ENCODE measurements around the gene ALMS1.

DNA sequence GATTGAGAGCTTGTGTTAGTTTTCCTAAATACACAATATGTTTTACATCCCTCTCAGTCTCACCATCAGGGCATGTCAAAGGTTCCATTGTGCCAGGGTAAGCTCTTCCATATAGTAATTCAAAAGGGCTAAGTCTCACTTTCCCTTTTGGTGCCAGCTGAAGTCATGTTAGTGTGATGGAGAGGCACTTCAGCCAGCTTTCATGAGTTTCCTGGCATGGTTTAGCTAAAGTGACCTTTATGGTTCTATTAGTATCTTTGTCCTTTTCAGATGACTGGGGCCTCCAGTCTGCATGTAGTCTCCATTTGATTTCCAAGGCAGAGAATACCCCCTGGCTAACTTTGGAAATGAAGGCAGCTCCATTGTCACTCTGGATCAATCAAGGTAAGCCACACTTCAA, 229.4 kb downstream of the ALMS1 start:
- TF ChIP-seq, protein P1, sequence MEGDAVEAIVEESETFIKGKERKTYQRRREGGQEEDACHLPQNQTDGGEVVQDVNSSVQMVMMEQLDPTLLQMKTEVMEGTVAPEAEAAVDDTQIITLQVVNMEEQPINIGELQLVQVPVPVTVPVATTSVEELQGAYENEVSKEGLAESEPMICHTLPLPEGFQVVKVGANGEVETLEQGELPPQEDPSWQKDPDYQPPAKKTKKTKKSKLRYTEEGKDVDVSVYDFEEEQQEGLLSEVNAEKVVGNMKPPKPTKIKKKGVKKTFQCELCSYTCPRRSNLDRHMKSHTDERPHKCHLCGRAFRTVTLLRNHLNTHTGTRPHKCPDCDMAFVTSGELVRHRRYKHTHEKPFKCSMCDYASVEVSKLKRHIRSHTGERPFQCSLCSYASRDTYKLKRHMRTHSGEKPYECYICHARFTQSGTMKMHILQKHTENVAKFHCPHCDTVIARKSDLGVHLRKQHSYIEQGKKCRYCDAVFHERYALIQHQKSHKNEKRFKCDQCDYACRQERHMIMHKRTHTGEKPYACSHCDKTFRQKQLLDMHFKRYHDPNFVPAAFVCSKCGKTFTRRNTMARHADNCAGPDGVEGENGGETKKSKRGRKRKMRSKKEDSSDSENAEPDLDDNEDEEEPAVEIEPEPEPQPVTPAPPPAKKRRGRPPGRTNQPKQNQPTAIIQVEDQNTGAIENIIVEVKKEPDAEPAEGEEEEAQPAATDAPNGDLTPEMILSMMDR (IDR thresholded peaks at IDR 0.05; ENCODE audit: low read depth, low read length, poor library complexity, severe bottlenecking) = no peak
- TF ChIP-seq EZH2phosphoT487 (IDR thresholded peaks at IDR 0.05; ENCODE audit: borderline replicate concordance, low read length) = no peak

Measured in DOHH2 (cell line).